GM19351 (cell line): ENCODE data around the gene TMEM147.
A peak's percentile ranks its signal among the peaks of the same experiment; 100 is the strongest.
"Not testable (repeated sequence)": the region's sequence is repeated elsewhere in the genome, so short reads cannot be mapped to it uniquely, and the experiment has no call there.

ENCODE experiments used
- ATAC-seq: cut with Tn5 transposase; IDR thresholded peaks from one replicate; pipeline ENCODE4 v1.9.1; 2021; ENCODE audit warnings: mild to moderate bottlenecking, moderate library complexity; ENCODE audit not compliant: unreplicated experiment

The TMEM147 gene

DNA sequence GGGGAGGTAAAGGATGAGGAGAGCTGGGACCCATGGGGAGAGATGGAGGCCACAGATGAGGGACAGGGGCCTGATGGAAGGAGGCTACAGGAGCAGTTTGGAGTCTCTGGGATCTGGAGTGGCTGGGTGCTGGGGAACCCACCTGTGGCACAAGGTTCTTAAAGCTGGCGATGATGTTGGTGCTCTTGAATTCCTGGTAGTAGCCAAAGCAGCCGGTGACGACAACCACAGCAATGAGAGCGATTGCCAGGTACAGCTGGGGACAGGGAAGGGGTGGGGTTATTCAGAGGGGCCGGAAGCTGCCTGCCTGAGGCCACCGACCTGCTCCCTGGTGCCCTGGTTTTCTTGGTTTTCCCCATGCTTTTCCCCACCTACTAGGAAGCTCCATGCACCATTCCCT is 15.3 kb downstream of the TMEM147 start:
- ATAC-seq, result no peak

DNA sequence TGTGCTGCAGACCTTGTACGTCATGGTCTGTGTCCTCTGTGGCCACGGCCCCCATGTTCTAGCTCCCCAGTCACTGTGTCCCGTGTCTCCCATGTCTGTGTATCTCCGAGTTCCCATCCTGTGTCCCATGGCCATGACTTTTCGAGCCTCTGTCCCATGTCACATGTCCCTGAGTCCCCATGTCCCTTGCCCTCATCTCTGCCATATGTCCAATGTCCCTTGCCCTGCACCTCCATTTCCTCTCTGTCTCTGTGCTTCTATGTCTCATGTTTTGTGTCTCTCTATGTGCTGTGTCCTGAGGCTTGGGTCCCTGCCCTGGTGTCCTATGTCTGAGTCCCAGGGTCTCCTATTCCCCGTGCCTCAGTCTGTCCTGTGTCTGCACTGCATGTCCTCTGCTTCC is 16.0 kb downstream of the TMEM147 start:
- ATAC-seq, result no peak

DNA sequence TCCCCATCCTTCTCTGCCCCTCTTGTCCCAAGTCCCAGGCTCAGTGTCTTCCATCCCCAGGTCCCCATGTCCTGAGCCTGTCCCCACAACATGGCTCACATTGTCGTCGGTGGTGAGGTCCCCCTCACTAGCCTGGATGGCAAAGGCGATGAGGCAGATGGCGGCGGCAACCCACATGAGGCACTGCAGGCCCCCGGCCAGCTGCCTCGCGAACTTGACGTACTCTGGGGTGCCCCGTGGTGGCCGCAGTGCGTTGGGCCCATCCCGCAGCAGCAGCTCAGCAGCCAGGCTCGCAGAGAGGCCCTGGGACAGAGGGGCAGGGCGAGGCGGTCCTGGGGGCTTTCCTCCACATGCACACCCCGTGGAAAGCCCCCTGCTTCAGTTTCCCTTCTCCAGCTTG is 16.9 kb downstream of the TMEM147 start:
- no peak for ATAC-seq

DNA sequence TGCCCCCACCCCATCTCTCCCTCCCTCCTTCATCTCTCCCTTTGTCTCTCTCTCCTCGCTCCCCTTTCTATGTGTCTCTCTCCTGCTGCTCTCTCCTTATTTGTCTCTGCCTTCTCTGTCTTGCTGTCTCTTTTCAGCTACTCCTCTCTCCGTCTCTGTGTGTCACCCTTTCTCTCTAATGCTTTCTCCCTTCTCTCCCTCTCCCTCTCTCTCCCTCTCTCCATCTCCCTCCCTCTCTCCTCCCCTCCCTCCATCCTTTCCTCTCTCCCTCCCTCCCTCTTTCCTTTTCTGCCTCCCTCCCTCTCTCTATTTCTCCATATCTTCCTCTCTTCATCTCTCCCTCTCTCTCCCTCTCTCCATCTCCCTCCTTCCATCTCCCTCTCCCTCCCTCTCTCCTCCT is 17.4 kb downstream of the TMEM147 start:
- ATAC-seq, result no peak

DNA sequence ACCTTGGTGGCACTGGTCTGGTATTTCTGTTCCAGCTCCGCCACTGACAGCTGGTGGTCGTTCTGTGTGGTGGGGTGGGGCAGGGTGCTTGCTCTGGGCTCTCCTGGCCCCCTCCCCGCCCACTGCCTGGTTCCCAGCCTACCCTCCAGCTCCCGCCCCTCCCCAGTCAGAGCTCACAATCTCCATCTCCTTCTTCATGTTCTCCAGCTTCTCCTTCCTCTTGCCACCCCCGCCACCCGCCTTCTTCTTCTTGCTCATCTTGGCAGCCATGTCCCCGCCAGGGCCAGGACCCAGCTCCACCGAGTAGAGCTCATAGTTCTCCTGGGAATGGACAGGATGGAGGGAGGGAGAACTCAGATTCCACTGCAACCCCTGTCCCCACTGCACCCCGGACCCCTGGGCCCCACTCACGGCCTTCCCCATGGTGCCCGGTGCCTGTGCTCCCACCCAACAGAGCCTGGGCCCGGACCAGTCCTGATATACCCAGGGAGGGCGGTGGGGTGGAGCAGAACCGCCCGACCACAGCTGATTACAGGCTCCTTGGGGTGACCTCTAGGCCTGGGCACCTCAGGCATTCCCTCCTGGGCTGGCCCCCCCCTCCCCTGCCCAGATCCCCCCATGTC is 17.9 kb downstream of the TMEM147 start, which contains the start of gene ATP4A:
Gene ATP4A (minus strand): TSS at position 452 of the 623 bp plus-strand sequence. CDS start 29 bp downstream, at position 423.
- no peak for ATAC-seq

DNA sequence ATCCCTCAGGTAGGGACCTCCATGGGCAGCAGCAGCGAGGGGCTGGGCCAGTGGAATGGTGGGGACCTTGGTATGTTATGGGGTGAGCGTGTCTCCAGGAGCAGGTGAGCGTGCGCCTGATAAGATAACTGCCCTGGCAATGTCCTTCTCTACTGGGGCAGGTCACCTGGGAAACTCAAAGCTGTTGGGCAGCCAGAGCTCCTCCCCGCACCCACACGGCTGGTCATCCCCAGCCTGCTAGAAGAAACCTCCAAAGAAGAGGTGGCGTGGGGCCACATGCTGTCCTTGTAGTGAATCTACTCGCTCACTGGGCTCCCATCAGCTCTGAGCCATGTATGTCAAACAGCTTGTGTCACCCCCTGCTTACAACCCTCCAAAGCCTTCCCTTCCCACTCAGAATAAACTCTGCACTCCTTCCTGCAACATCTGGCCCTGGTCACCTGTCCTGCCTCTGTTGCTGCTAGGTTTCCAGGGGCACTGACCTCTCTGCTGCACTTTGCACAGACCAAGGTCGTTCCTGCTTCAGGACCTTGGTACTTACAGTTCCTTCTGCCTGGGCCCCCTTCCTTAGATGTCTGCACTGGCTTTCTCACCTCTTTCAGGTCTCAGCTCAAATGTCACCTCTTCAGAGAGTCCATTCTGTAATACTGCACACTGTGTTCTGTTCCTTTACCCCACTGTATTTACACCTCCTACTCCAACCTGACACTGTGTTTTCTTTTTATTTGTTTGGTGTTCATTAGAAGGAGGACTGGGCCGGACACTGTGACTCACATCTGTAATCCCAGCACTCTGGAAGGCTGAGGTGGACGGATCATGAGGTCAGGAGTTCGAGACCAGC is 19.8 kb downstream of the TMEM147 start:
- ATAC-seq, result no peak

DNA sequence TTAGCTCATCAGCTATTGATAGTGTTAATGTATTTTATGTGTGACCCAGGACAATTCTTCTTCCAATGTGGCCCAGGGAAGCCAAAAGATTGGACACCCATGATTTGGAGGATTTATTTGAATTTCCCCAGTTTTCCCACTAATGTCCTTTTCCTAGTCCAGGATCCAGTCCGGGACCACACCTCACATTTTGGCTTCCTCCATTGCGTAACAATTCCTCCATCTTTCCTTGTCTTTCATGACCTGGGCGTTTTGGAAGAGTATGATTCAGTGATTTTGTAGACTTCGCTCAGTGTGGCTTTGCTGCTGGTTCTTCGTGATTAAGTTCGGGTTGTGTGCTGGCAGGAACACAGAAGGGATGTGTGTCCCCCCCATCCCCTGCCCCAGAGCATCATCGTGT is 21.3 kb downstream of the TMEM147 start:
- no peak for ATAC-seq

DNA sequence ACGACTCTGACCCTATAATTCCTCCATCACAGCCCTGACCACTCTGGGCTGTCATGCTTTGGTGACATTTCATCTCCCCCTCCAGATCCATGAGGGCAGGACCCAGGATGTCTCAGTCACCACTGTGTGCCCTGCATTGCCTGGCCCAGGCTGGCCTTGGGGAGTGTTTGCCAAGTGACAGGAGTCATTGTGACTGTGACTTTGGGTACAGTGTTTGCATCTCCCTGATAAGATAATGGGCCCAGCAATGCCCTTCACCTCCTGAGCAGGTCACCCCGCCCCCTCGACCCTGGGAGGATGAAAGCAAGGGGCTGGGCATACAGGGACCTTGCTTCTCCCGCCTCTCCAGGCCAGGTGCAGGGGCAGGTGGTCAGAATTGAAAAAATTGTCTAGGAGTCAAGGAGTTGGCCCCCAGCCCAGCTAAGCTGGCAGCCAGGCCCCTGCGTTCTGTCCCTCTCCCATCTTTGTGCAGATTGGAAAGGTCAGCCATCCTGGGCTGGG is 23.9 kb downstream of the TMEM147 start:
- ATAC-seq, result no peak

DNA sequence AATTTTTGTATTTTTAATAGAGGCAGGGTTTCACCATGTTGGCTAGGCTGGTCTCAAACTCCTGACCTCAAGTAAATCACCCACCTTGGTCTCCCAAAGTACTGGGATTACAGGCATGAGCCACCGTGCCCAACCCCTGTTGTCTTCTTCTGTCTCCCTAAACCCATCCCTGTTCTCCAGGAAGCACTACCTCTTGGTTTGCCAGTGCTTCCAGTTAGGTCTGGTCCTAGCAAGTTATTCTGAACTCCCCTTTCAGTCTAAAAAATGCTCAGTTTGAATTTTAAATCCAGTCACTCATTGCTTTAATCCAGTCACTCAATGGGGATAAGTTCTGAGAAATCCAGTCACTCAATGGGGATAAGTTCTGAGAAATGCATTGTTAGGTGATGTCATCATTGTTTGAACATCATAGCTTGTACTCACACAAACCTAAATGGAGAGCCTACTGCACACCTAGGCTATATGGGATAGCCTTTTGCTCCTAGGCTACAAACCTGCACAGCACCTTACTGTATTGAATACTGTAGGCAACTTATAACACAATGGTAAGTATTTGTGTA is 26.1 kb downstream of the TMEM147 start:
- ATAC-seq, result no peak

DNA sequence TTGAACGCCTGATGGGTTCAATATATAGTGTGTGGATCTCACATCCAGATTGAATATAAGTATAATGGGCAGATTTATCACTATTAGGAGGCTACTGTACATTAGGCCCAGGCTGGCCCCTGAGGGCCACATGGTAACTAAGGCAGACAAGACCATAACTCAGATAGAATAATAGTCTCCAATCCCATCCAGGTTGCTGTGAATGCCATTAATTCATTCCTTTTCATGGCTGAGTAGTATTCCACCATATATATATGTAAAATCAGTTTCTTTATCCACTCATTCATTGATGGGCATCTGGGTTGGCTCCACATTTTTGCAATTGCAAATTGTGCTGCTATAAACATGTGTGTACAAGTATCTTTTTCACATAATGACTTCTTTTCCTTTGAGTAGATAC is 32.5 kb downstream of the TMEM147 start:
- ATAC-seq, result no peak

DNA sequence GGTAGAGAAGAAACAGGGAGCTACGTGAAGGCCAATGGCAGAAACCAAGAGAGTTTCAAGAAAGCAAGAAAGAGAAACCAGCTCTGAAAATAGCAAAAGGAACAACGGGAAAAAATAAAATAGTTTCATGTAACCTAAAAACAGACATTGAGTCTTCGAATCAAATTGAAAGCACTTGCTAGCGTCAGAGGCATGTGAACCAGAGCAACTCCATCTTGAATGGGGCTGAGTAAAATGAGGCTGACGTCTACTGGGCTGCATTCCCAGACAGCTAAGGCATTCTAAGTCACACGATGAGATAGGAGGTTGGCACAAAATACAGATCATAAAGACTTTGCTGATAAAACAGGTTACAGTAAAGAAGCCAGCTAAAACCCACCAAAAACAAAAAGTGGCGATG is 33.3 kb downstream of the TMEM147 start:
- ATAC-seq, result no peak

DNA sequence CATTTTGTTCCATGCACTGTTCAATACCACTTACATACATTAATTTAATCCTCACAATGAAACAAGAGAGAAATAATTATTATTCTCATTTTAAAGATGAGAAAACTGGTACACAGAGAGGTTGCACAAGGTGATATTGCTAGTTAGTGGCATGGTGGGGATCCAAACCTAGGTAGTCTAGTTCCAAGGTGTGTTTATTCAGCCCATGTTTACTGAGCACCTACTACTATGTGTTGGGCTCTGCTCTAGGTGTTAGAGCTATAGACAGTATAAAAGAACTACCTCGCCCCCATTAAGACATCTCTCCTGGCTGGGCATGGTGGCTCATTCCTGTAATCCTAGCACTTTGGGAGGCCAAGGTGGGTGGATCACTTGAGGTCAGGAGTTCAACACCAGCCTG is 37.3 kb downstream of the TMEM147 start:
- no peak for ATAC-seq

DNA sequence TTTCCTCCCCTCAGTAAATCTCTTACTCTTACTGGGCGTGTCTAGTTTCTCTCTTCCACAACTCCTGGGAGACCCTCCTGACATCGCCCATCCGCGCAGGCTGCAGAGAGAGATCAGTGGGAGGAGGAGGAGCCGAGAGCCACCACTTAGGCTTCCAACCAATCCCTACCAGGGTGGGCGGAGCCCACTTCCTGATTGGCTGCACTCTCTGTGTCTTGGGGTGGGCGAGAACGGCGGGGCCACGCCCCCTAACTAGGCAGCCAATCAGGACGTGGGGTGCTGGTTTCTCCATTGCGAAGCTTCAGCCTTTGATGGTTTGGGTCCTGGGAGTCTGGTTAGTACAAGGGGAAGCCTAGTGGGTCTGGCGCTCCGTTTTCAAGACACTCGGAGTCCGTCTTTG is 40.4 kb downstream of the TMEM147 start, which contains the start of gene PMIS2:
Gene PMIS2 (plus strand): TSS at position 326 of the 400 bp plus-strand sequence. CDS start 87 bp downstream, outside the sequence.
- ATAC-seq, result no peak

DNA sequence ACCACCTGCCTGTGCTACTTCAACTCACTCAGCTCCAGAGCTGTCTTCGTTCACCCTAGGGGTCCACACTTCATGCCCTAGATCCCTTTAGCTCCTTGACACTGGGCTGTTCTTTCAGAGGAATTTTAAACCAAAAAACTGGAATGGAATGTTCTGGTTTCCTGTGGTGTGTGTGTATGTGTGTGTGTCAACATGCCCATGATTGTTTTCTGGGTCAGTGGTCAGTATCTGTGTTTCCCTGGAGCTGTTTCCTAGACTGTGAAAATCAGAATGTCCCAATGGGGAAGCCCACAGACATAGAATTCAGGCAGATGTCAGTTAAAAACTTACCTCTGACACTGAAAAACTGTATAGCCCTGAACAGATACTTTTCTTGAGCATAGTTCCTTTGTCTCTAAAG is 41.9 kb downstream of the TMEM147 start:
- no peak for ATAC-seq

DNA sequence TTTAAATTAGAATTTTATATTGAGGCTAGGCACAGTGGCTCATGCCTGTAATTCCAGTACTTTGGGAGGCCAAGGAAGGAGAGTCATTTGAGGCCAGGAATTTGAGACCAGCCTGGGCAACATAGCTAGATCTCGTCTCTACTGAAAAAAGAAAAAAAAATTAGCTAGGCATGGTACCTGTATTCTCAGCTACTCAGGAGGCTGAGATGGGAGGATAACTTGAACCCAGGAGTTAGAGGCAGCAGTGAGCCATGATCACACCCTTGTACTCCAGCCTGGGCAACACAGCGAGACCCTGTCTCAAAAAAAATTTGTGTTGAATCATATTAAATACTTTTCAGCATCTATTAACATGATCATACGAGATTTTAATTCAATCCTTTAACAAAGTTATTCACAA is 45.4 kb downstream of the TMEM147 start:
- ATAC-seq, result no peak

DNA sequence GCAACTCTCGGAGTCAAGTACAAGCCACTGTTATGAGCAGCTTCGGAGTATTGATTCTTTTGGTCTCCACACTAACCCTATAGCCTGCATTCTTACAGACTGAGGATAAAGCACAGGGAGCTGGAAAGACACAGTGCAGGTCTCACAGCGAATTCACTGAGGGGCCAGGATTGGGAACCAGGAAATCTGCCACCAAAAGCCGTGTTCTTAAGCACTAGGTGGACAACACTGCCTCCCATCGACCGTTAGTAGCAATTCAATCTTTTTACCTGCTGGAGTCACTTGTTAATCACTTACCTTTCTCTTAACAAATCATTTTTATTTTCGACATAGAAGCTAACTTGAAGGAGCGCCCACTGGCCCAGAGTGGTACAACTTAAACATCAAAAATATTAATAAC is 46.8 kb downstream of the TMEM147 start:
- ATAC-seq, result no peak

DNA sequence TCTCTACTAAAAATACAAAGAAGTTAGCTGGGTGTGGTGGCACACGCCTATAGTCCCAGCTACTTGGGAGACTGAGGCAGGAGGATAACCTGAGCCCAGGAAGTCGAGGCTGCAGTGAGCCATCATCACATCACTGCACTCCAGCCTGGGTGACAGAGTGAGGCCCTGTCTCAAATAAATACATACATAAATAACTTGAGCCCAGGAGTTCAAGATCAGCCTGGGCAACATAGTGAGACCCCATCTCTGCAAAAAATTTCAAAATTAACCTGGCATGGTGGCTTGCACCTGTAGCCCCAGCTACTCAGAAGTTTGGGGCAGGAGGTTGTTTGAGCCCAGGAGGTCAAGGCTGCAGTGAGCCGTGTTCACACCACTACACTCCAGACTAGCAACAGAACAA is 49.6 kb downstream of the TMEM147 start:
- ATAC-seq, result not testable (repeated sequence)

DNA sequence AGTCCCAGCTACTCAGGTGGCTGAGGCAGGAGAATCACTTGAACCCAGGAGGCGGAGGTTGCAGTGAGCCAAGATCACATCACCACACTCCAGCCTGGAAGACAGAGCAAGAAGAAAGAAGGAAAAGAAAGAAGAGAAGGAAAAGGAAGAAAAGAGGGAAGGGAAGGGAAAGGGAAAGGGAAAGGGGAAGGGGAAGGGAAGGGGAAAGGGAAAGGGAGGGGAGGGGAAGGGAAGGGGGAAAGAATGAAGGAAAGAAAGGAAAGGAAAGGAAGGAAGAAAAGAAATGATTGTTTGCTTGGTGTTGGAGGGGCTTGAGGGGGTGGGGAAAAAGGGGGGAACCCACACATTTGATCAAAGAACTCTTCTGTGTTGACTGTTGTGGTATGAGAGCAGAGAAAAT is 50.5 kb downstream of the TMEM147 start:
- ATAC-seq, result no peak

DNA sequence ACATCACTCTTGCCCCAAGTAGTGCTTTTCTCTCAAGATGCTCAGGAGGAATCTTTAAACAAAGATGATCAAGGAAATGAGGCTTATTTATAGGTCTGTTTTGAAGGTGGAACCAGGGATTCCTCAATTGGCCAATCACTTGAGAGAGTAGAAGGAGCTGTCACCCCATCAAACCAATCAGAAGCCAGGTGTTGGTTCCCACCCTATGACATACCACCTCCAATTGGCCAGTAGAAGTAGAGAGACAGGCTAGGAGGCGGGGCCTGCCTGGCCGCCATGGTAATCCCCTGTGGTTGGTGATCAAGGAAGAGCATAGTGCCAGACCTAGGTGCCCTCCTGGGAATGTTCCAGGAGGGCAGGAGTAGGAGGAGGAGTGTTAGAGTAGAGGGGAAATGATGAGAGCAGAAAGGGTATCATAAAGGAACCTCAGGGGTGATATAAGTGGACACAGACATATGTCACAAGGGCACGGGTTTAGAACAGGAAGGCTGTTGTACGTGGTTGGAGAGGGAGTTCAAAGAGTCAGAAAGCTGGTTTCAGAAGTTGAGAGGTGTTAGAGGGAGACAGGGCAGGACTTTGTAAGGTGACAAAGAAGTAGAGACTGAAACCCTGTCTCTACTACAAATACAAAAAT is 51.1 kb downstream of the TMEM147 start:
- ATAC-seq, result peak; percentile 77
